NCI-H526 treated with DMSO at 0.1 percent for 48 hours (cell line): ENCODE results near the gene YBX2.
A peak's percentile ranks its signal among the peaks of the same experiment; 100 is the strongest.

Experiments used
- DNase-seq: peaks from one replicate; lab custom pipeline; 2025; lab: John Stamatoyannopoulos, UW

YBX2 gene

GRCh38 chr17:7296189-7296861, 1.9 kb upstream of the YBX2 start:
- DNase-seq: peak; percentile 24

GRCh38 chr17:7295230-7296180, 1.1 kb upstream of the YBX2 start:
- no peak for DNase-seq

GRCh38 chr17:7293816-7294613, 424 bp downstream of the YBX2 start:
- no peak for DNase-seq

GRCh38 chr17:7293159-7293558, 1.3 kb downstream of the YBX2 start:
- no peak for DNase-seq

GRCh38 chr17:7292729-7293128, 1.7 kb downstream of the YBX2 start:
- DNase-seq: no peak

- no peak for DNase-seq
Measured at GRCh38 chr17:7292194-7292593, 2.2 kb downstream of the YBX2 start.

GRCh38 chr17:7290685-7291084, 3.8 kb downstream of the YBX2 start:
- DNase-seq: no peak

- DNase-seq: no peak
Measured at GRCh38 chr17:7290166-7290565, 4.3 kb downstream of the YBX2 start.

- DNase-seq: no peak
Measured at GRCh38 chr17:7289256-7290032, 5.0 kb downstream of the YBX2 start.

GRCh38 chr17:7285679-7286078, 8.8 kb downstream of the YBX2 start:
- no peak for DNase-seq

- DNase-seq: no peak
Measured at GRCh38 chr17:7284911-7285310, 9.5 kb downstream of the YBX2 start.

GRCh38 chr17:7283471-7284216, 10.8 kb downstream of the YBX2 start:
- no peak for DNase-seq

- DNase-seq: no peak
Measured at GRCh38 chr17:7282752-7283321, 11.6 kb downstream of the YBX2 start.

- no peak for DNase-seq
Measured at GRCh38 chr17:7281953-7282751, 12.3 kb downstream of the YBX2 start.

- DNase-seq: peak; percentile 73
Measured at GRCh38 chr17:7281074-7281952, 13.1 kb downstream of the YBX2 start, which contains the start of gene SLC2A4. Gene SLC2A4 (plus strand): TSS chr17:7281718. CDS start chr17:7281935, 217 bp downstream.

- peak; percentile 79 for DNase-seq
Measured at GRCh38 chr17:7280519-7281073, 13.8 kb downstream of the YBX2 start.

- DNase-seq: no peak
Measured at GRCh38 chr17:7279448-7279847, 15.0 kb downstream of the YBX2 start.

- no peak for DNase-seq
Measured at GRCh38 chr17:7266784-7267183, 27.7 kb downstream of the YBX2 start.

- no peak for DNase-seq
Measured at GRCh38 chr17:7263801-7264078, 30.7 kb downstream of the YBX2 start.
